Measurements from ENCODE around the gene STRADA.
"Not testable (repeated sequence)": the region's sequence is repeated elsewhere in the genome, so short reads cannot be mapped to it uniquely, and the experiment has no call there.

Gene STRADA

DNA sequence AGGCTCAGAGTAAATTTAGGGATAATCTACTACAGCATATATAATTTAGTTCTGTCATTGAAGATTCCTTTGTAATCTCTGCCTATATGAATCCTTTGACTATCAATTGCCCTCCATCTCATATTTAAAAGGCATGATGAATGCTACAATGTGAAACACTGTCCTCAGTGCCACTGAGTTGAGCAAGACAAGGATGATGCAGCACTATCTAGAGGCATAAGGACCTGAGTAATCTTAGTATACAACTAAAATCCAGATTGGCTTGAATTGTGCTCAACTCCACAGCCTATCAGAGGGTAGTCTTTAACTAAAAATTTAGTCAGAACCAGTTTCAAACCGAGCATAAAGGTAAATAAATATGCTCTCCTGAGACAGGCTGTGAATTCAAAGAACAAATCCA lies 11.6 kb upstream of the STRADA start:
- no peak for DNase-seq

DNA sequence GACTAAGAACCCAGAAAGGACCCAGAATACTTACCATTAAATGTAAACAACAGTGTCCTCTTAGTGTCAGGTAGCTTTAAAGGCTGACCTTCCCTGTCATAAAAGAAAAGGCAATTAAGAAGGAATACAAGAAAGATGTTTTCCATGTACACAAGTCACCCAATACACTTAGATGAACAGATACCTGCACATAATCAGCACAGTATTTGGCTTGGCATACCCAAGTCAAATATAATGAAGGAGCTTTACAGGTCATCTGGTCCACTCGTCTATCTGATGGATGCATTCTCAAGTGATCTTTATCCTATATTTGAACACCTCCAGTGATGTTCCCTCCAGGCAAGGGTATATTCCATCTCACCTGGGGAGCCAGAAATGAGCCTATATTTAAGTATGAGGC lies 11.1 kb upstream of the STRADA start:
- DNase-seq = no peak

GRCh38 chr17:63751806-63752205 lies 10.2 kb upstream of the STRADA start:
- DNase-seq = no peak

DNA sequence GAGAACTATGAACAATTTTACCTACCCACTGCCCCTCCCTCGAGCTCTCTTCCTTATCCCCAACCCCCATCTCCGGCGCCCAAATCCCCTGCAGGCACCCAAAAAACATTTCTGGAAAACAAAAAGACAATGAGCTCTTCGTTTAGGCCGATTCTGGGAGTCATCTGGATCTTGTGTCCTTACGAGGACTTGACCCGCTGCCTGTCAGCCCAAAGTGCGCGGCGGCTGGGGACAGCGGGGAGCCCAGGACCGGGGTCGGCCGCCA lies 524 bp downstream of the STRADA start:
- no peak for DNase-seq

DNA sequence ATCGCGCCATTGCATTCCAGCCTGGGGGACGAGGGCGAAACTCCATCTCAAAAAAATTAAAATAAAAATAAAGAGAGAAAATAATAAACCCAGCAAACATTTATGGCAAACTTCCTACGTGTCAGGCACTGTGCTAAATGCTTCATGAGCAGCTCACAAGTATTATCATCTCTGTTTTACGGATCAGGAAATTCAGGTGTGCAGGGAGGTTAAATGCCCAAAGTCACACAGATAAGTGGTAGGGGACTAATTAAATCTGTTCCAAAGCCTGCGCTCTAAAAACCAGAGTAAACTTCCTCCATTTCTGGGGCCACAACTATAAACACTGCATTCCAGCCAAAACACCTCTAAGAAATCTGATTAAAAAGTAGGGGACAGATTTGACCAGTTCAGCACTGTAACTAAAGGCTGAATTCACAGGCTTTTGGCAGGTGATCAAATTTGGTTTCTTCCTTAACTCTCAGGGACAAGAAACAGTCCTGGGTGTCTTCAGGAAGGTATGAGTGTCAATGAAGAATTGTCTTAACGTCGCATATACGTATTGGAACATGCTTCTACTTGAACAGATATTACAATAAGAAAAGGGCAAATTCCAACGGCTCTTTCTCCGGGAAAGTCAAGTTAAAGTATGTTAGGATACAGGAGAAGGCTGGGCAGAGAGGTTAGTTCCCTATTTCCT lies 996 bp downstream of the STRADA start:
- no peak for DNase-seq

- no peak for DNase-seq
These were observed 5.9 kb downstream of the STRADA start for GRCh38 chr17:63735691-63736090.

GRCh38 chr17:63722403-63722802 lies 19.2 kb downstream of the STRADA start:
- no peak for DNase-seq

DNA sequence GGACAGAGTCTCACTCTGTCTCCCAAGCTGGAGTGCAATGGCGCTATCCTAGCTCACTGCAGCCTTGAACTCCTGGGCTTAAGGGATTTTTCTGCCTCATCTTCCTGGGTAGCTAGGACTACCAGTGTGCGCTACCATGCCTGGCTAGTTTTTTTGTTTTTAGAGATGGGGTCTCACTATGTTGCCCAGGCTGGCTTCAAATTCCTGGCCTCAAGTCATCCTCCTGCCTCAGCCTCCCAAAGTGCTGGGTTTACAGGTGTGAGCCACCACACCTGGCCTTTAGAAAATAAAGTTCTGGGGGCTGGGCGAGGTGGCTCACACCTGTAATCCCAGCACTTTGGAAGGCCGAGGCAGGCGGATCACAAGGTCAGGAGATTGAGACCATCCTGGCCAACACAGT lies 21.4 kb downstream of the STRADA start:
- not testable (repeated sequence) for DNase-seq

GRCh38 chr17:63718988-63719387 lies 22.6 kb downstream of the STRADA start:
- DNase-seq = no peak

GRCh38 chr17:63716426-63716825 lies 25.2 kb downstream of the STRADA start:
- DNase-seq = no peak

DNA sequence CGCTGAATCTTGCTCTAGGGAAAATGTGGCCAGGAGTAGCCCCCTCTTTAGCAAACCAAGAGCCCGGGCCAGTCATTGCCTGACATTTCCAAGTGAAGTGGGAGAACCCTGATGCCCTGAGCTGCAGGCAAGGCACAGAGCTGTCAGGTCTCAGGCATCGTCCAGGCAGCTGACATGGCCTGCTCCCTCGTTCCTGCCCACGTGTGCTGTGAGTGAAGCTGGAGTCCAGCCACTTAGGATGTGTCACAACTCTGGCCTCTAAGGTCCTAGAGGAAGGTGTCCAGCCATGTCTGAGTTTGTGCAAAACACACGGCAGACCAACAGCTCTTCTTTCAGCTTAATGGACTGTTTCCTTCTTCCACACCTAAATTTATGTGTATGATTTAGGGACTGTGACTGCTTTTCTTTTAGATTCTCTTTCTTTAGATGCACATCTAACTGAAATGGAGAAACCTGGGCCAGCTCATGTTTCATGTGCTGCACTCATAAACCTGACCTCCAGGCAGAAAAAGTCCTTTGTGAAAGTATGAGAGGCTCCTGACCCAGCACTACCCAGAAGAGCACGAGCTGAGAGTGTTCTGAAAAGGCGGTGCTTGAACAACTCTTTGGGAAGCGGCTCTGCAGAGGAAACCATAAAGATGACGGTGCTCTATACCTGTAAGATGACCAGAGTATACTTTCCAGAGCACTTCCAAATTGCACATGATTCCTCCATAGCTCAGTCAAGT lies 26.9 kb downstream of the STRADA start:
- no peak for DNase-seq

- no peak for DNase-seq
These were observed 32.5 kb downstream of the STRADA start for GRCh38 chr17:63709110-63709509.

GRCh38 chr17:63707151-63707550 lies 34.4 kb downstream of the STRADA start:
- no peak for DNase-seq

- no peak for DNase-seq
These were observed 35.1 kb downstream of the STRADA start for GRCh38 chr17:63706336-63707082.

- DNase-seq = no peak
These were observed 35.9 kb downstream of the STRADA start for GRCh38 chr17:63705657-63706056.

DNA sequence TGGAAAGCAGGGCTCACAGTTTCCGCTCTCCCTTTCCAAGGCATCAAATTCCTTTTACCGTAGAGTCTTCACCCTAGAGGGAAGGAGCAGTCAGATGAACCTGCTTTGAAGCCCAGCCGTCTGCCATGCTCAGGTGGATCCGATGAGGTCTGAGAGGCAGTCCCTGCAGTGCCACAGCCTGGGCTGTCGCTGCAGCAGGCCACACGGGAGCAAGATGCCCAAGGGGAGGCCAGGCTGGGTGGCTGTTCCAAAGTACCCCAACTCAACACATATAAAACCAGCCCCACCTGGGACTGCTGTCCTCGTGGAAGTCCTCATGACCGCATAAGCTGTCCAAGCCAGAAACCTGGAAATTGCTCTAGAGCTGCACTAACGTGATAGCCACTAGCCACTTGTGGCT lies 36.8 kb downstream of the STRADA start:
- no peak for DNase-seq

- no peak for DNase-seq
These were observed 37.4 kb downstream of the STRADA start for GRCh38 chr17:63704259-63704576.

DNA sequence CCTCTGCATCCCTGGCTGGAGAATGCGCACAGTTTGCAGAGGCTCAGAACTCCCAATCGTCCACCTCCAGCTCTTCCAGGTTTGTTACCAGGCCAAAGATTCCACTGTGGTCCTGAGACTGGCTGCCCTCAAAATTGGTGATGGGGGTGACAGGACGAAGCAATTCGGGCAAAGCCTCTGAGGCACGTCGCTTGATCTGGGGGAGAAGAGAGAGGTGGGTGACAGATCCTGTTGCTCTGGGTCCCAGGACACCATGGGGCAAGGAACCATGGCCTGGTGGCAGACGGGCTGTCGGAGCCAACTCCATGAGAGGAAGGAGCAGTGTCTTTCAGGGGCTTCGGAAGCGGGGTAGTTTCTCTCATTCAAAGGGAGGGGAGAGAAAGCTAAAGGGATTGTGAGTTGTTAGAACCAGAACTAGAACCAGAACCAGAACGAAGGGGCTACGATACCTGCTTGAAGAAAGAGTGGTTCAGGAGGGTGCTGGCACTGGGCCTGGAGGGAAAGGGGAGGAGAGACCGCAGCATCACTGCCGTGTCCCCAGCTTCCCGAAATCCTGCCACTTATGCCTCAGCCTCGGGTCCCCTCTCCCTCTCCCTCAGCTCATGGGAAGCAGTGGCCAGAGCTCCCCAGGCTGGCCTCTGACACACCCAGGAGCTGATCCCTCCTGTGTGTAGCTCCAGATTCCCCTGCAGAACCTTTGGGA lies 37.9 kb downstream of the STRADA start:
- DNase-seq = no peak

DNA sequence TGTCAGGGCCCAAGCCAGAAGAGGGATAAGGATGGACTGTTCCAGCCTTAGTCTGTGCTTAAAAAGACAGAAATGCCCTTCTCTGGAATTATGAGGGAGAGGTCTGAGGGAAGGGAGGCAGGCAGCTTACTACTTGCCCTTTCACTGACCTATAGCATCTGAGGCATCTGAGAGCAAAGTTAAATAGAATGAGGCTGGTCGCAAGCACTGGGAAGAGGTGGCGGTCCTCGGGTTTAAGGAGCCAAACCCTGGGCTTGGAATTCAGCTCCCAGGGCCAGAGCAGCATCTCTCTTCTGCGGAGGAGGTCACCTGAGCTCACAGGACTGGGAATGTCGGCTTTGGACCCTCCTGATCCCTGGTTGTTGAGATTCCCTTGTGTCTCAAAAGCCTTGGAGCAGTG lies 38.6 kb downstream of the STRADA start:
- DNase-seq = no peak

DNA sequence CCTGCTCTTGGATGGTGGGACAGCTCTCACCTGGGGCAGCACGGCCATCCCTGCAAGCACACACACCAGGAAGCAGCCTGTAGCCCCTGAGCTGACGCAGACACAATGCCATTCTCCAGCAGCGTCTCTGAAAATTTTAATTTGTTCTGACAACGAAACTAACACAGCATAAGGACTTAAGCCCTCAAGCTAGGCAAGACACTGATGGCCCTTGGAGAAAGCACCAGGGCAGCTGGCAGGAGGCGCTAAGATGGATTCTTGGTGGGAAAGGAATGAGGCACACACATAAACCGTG lies 38.9 kb downstream of the STRADA start:
- no peak for DNase-seq

GRCh38 chr17:63701868-63702720 lies 39.5 kb downstream of the STRADA start:
- DNase-seq = no peak

GRCh38 chr17:63701456-63701820 lies 40.2 kb downstream of the STRADA start:
- no peak for DNase-seq
